ENCODE results near the gene SNTB2.

- TF ChIP-seq POLR2A (IDR thresholded peaks at IDR 0.05) (no peak), CTCF (IDR thresholded peaks at IDR 0.05 in 8 of 11, conservative IDR thresholded peaks at IDR 0.05 in 3 of 11) (no peak)
Measured at GRCh38 chr16:69273009-69273408, 86.0 kb downstream of the SNTB2 start.
